Measurements from ENCODE around the gene LRRC36. TPM values are rescaled to one million over a fixed set of nuclear protein-coding genes. Genes with fewer than 3 reads are reported as not detected.

LRRC36 gene
- total RNA-seq, 2 experiments from 2014 or later: 0.81 to 0.90 TPM

DNA sequence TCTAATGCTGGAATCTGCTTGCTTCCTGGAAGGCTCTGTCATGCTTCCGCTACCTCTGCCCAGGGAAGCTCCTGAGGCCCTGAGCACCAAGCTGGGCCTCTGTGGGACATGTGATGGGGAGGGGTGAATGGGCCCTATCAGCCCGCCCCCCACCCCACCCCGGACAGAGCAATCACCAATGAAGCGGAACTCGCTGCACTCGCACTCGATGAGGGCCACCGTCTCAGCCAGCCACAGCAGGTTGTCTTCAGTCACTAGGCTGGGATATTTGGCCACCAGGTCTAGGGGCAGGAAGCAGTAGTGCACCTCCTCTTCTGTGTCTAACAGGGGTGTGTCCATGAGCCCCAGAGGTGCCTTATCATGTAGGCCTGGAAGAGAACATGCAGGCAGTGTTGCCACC lies 23.6 kb upstream of the LRRC36 start:
- intact Hi-C loops (cut with micrococcal nuclease): no loop called here
- peak; percentile 66 for ATAC-seq
- POLR2A ChIA-PET: no interaction called here

DNA sequence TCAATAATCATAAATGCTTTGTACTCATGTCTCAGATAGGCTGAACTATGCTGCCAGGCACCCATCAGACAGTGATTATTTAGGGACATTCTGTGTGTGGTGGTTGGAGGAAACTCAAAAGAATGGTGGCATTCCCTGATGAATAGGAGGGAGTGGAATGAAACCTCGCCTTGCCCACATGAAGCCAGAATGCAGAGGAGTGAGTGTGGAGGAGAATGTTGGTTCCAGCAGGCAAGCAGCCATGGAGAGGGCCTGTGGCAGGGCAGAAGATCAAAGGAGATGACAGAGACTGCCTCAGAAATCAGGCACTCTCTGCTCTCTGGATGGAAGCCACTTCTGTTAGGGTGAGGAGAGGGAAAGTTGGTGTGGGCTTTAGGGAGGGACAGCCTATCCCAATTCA lies 22.6 kb upstream of the LRRC36 start:
- TF ChIP-seq, protein P1, sequence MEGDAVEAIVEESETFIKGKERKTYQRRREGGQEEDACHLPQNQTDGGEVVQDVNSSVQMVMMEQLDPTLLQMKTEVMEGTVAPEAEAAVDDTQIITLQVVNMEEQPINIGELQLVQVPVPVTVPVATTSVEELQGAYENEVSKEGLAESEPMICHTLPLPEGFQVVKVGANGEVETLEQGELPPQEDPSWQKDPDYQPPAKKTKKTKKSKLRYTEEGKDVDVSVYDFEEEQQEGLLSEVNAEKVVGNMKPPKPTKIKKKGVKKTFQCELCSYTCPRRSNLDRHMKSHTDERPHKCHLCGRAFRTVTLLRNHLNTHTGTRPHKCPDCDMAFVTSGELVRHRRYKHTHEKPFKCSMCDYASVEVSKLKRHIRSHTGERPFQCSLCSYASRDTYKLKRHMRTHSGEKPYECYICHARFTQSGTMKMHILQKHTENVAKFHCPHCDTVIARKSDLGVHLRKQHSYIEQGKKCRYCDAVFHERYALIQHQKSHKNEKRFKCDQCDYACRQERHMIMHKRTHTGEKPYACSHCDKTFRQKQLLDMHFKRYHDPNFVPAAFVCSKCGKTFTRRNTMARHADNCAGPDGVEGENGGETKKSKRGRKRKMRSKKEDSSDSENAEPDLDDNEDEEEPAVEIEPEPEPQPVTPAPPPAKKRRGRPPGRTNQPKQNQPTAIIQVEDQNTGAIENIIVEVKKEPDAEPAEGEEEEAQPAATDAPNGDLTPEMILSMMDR (IDR thresholded peaks at IDR 0.05): no peak
- ATAC-seq: no peak
- no peaks in the 10 kb centered on the region for H3K36me3 Mint-ChIP-seq (ENCODE audit: low read depth)

More for the DNA sequence above, 23.6 kb upstream of the LRRC36 start:
- TF ChIP-seq, protein P1 (IDR thresholded peaks at IDR 0.05): no peak
- H3K27ac Mint-ChIP-seq: no peak overlapping the region
- H3K36me3 Mint-ChIP-seq (ENCODE audit: low read depth): no peaks in the 10 kb centered on the region
- DNase-seq: no peak
- no peak overlapping the region for H3K4me3 Mint-ChIP-seq
- H3K27me3 Mint-ChIP-seq: no peaks in the 10 kb centered on the region
- CTCF ChIA-PET: no interaction called here
- no peaks in the 10 kb centered on the region for H3K9me3 Mint-ChIP-seq
- no peaks in the 10 kb centered on the region for H3K4me1 Mint-ChIP-seq (ENCODE audit: low read depth)

DNA sequence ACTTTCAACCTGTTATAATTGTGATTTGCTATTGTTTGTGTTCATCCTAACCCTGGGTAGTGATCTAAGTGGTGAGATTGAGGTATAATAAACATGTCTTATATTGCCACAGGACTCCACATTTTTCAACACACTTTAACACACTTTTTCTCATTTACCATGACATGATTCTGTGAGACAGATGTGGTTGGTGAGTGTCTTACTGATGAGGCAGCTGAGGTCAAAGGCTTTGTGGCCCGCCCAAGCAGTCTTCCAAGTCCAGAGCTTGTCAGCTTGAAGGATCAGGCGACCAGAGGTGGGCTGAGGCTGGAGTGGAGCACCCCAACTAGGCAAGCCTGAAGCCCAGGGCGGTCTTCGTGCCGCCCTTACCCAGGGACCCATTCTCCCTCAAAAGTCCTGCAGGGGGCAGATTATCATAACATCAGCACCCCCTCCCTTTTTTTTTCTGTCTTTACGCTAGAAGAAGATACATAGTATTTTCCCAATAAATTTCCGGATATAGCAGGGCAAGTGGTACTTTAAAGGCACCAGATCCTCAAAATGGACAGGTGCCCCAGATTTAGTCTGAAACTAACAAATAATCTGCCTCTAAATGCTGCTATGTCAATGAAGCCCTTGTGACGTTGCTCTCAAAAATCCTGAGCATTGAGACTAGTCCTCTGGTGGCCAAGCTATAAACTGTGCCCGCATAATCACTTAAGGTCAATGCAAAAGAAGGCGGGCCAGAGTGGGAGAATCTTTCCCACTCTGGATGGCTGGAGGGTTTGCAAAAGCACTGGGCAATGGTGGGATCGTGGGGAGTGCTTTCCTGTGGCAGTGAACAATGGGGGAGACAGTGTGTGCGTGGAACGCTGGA lies 21.2 kb upstream of the LRRC36 start:
- ATAC-seq (no peak), DNase-seq (no peak)
- Mint-ChIP-seq H3K27me3 (peaks cover 2% of the 10 kb centered on the region), H3K9me3 (no peaks in the 10 kb centered on the region), H3K27ac (no peak overlapping the region), H3K36me3 (ENCODE audit: low read depth) (no peaks in the 10 kb centered on the region), H3K4me1 (ENCODE audit: low read depth) (peaks cover 10% of the 10 kb centered on the region), H3K4me3 (no peak overlapping the region)
- TF ChIP-seq, protein P1 (IDR thresholded peaks at IDR 0.05): no peak
- ChIA-PET POLR2A (no interaction called here), CTCF (interaction anchor here (0.8 to 1.2 kb wide), 3 partner anchors 12 to 64 kb away, joined by 3 to 4 read pairs (median 4); partner anchors contain the start of genes KCTD19 and LRRC36)
- intact Hi-C loops (cut with micrococcal nuclease): no loop called here

More for the DNA sequence above, 22.6 kb upstream of the LRRC36 start:
- intact Hi-C loops (cut with micrococcal nuclease): no loop called here
- peaks cover 4% of the 10 kb centered on the region for H3K4me1 Mint-ChIP-seq (ENCODE audit: low read depth)
- DNase-seq: no peak
- POLR2A ChIA-PET: no interaction called here
- no peak overlapping the region for H3K27ac Mint-ChIP-seq
- CTCF ChIA-PET: no interaction called here
- H3K9me3 Mint-ChIP-seq: no peaks in the 10 kb centered on the region
- no peak overlapping the region for H3K4me3 Mint-ChIP-seq
- peaks cover 2% of the 10 kb centered on the region for H3K27me3 Mint-ChIP-seq

DNA sequence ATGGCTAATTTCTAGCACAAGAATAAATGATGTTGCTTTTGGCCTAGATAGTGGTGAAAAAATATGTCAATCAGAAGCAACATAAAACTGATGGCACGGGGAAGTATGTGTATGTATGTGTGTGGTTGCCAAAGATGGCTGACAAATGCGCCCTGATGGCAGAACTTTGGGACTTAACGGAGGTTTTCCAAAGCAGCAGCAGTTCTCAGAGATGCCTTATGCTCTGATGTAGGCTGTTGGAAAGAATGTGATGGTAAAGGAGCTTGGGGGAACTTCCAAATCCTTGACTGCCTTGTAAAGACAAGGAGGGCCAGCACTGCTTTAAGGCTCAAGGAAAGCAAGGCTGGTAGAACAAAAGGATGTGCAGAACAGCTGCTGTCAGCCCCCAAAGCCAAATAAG lies 16.1 kb upstream of the LRRC36 start:
- peak overlapping the region; percentile 94 for H3K27ac Mint-ChIP-seq

More for the DNA sequence above, 16.1 kb upstream of the LRRC36 start:
- H3K36me3 Mint-ChIP-seq (ENCODE audit: low read depth): no peaks in the 10 kb centered on the region
- CTCF ChIA-PET: interaction anchor here (1.4 kb wide), 1 partner anchor 15 kb away, joined by 11 read pairs; the partner anchor contains the start of genes KCTD19 and LRRC36
- ATAC-seq (no peak), DNase-seq (no peak)
- H3K27me3 Mint-ChIP-seq: peaks cover 2% of the 10 kb centered on the region
- intact Hi-C loops (cut with micrococcal nuclease): no loop called here
- POLR2A ChIA-PET: interaction anchor here (0.7 to 1.7 kb wide), 3 partner anchors 9 to 28 kb away, joined by 3 to 5 read pairs (median 4); no protein-coding TSS in a partner anchor
- peaks cover 36% of the 10 kb centered on the region for H3K4me1 Mint-ChIP-seq (ENCODE audit: low read depth)
- TF ChIP-seq, protein P1 (IDR thresholded peaks at IDR 0.05): no peak
- no peak overlapping the region for H3K4me3 Mint-ChIP-seq
- no peaks in the 10 kb centered on the region for H3K9me3 Mint-ChIP-seq

Data from activated CD8-positive, alpha-beta T cell treated with anti-CD3 and anti-CD28 coated beads for 36 hours (primary cell).